NB4 (cell line): ENCODE measurements around the gene TRPT1.

Experiments used
- DNase-seq: peaks from one replicate; pipeline ENCODE4 v3.0.0; 2010; ENCODE audit warnings: low read depth
- H3K4me3 ChIP-seq: one replicate; pipeline ENCODE4 v1.5.1; 2011; ENCODE audit warnings: mild to moderate bottlenecking, low read depth, low read length, moderate library complexity
- CTCF ChIP-seq: IDR thresholded peaks from one replicate; pipeline ENCODE4 v1.5.1; 2012; ENCODE audit warnings: low read depth, low read length
- MAX ChIP-seq: IDR thresholded peaks from 2 replicates; pipeline ENCODE4 v1.6.1; 2011; ENCODE audit warnings: low read depth, low read length
- MYC ChIP-seq: IDR thresholded peaks from 2 replicates; pipeline ENCODE4 v1.6.1; 2011; ENCODE audit warnings: low read depth, low read length
- POLR2A ChIP-seq: IDR thresholded peaks from 2 replicates; pipeline ENCODE4 v1.6.1; 2011; ENCODE audit warnings: mild to moderate bottlenecking; ENCODE audit not compliant: insufficient read length; ENCODE audit errors: extremely low read depth

Gene TRPT1

GRCh38 chr11:64263947-64264317 lies 37.9 kb upstream of the TRPT1 start:
- no peak overlapping the region for H3K4me3 ChIP-seq
- DNase-seq, result no peak
- TF ChIP-seq CTCF (no peak), POLR2A (no peak), MAX (no peak), MYC (no peak)

- TF ChIP-seq CTCF, result no peak
- no peak for TF ChIP-seq MAX
- TF ChIP-seq POLR2A, result no peak
- TF ChIP-seq MYC, result no peak
- H3K4me3 ChIP-seq, result no peak overlapping the region
- DNase-seq, result no peak
Measured at GRCh38 chr11:64263021-64263946, 37.3 kb upstream of the TRPT1 start.

GRCh38 chr11:64262271-64263002 lies 36.5 kb upstream of the TRPT1 start:
- DNase-seq, result no peak
- no peak overlapping the region for H3K4me3 ChIP-seq
- TF ChIP-seq MYC (no peak), MAX (no peak), CTCF (no peak), POLR2A (no peak)

- no peak for DNase-seq
- H3K4me3 ChIP-seq, result no peak overlapping the region
- TF ChIP-seq CTCF (no peak), POLR2A (no peak), MAX (no peak), MYC (no peak)
Measured at GRCh38 chr11:64261556-64262080, 35.6 kb upstream of the TRPT1 start.

- no peak overlapping the region for H3K4me3 ChIP-seq
- DNase-seq, result no peak
- TF ChIP-seq CTCF (no peak), POLR2A (no peak), MYC (no peak), MAX (no peak)
Measured at GRCh38 chr11:64260147-64260708, 34.2 kb upstream of the TRPT1 start.
